Left renal pelvis (tissue), 4 donors: ENCODE measurements around the gene GSTT2. TPM values are rescaled to one million over a fixed set of nuclear protein-coding genes. Genes with fewer than 3 reads are reported as not detected.
"Not testable (repeated sequence)": the region's sequence is repeated elsewhere in the genome, so short reads cannot be mapped to it uniquely, and the experiment has no call there.

Source experiments
- DNase-seq, 4 donors: peaks; one replicate each; pipeline ENCODE4 v3.0.0-alpha.2; 2013; ENCODE audit warnings: low read depth in 4 of 4, low spot score in 3 of 4
- polyA plus RNA-seq, 4 donors: library from polyadenylated mRNA; unstranded; fragments of 120-200 nt; gene quantifications; one replicate each; pipeline ENCODE4 v1.2.1, GENCODE V29; 2013; ENCODE audit not compliant: insufficient read length in 4 of 4

GSTT2 gene
- polyA plus RNA-seq, result 1 to 10 TPM in 2 of 4 donors, under 1 TPM in 1, not detected in 1; 0.39 to 3.2 (median 1.2) TPM

DNA sequence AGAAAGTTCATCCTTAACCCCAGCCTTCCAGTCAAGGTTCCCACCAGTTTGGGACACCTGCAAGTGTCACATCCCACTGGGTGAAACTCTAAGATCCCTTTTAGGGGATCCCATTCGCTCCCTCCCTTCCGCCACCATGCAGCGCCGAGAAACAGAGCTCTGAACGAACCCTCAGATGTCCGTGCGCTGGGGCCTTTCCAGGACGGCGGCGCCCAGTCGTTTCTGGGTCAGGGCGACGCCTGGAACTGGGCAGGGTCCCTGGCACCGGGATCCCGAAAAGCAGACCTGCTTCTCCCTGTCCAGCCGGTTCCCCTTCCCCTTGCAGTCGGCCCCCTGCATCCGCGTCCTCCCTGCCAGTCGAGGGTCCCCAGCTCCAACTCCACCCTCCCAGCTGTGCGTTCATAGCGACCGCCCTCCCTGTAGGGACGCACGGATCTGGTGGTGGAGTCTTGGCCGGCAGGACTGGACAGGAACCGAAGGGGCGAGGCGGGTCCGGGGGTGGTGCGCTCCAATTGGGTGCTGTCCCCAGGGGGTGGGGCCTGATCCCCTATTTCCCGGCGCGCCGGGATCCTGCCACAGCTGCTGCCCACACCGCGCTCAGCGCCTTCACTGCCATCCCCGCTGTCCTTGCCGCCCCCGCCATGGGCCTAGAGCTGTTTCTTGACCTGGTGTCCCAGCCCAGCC is at the start of gene GSTT2:
GSTT2 (plus strand) TSS at position 578 of the 684 bp plus-strand sequence.
- not testable (repeated sequence) for DNase-seq

DNA sequence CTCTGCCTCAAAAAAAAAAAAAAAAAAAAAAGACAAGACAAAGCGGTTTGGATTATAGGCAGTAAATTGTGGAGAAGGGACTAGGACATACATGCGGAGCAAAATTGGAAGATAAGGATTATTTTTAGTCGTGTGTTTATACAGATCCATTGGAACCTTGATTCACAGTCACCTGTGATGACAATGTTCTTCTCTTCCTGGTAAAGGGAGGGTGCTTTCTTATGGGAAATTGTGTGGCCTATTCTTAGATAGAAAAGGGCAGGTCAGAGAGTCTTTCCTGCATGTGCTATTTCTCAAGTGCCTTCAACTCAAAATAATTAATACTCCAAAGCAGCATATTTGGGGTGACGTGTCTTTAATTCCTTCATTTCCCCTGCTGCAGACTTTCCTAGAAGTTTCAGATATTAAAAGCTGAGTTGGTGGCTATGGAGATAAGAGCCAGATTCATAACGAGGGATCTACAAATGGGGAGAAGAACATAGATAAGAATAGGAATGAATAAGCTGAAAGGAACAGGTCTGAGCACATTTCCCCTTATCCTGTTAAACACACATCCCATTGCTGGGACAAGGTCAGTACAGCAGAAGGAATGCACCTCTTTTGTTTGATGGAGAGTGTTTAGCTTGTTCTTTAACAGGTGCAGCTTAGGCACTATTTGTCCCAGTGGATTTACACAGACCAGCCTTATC is 41.5 kb upstream of the GSTT2 start:
- no peak for DNase-seq

DNA sequence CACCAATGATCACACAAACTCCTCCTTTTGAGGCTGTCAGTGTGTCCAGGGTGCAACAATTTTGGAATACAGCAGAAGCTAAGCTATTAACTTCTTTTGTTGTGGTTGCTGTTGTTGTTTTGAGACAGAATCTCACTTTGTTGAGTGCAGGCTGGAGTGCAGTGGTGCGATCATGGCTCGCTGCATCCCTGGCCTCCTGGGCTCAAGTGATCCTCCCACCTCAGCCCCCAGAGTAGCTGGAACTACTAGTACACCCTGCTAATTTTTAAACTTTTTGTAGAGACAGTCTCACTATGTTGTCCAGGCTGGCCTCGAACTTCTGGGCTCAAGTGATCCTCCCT is 40.9 kb upstream of the GSTT2 start:
- DNase-seq, result no peak

DNA sequence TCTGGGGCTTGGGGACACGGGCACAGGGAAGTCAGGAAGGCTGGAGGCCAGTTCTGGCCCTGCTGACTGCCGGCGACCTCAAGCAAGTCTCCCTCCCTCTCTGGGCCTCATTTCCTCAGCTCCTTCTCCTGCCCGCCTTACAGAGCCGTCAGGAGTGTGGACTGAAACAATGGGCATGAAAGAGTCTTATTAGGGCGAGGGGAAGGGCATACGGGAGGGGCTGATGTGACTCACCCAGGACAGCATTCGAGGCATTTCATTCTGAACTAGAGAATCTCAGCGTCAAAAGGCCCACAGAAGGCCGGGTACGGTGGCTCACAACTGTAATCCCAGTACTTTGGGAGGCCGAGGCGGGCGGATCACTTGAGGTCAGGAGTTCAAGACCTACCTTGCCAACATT is 39.8 kb upstream of the GSTT2 start:
- not testable (repeated sequence) for DNase-seq

DNA sequence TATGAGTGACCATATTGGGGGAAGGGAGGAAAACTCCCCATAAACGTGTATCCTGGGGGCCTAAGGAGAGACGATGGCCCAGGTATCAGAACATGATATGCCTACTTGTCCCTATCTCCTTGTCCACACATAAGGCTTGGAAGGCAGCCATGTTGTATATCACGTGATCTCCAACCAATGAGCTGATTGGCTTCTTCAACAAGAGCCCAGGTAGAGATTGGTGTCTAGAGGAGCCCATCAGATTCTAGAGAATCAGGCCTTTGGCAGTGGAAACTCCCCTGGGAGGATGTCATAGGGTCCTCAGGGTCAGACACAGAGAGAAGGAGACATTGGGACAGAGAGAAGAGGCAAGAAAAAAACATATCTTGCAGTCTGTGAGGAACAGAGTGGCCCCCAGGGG is 32.5 kb upstream of the GSTT2 start:
- not testable (repeated sequence) for DNase-seq

DNA sequence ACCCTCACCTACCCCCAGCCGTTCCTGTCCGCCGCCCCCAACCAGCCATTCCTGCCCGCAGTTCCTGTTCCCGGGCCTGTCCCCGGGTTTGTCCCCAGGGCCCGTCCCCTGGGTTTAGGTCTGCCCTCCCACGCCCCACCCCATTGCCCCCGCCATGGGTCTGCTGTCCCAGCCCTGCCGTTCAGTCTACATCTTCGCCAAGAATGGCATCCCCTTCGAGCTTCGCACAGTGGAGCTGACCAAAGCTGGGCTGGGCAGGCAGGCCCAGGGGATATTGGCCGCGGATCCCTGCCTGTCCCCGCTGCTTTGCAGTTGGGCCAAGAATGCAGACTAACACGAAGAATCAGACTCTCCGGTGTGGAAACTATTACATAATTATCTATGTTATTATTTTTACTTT is 30.2 kb upstream of the GSTT2 start:
- not testable (repeated sequence) for DNase-seq

DNA sequence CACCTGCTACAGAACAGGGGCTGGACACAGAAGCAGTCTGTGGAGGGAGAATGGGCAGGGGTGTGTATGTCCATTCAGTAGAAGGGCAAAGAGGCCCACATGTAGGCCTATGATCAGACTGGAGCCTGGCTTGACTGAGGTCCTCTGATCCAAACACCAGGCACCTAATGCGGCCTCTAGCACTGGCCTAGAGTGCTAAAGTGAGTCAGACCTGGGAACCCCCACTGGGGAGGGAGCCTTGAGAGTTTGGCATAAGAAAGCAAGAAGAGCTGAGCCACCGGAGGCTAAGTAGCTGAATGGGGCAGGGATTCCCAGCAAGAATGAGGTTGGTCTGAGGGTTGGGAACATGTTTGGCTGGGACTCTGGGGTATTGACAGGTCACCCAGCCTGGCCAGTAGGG is 28.6 kb upstream of the GSTT2 start:
- DNase-seq, result not testable (repeated sequence)

DNA sequence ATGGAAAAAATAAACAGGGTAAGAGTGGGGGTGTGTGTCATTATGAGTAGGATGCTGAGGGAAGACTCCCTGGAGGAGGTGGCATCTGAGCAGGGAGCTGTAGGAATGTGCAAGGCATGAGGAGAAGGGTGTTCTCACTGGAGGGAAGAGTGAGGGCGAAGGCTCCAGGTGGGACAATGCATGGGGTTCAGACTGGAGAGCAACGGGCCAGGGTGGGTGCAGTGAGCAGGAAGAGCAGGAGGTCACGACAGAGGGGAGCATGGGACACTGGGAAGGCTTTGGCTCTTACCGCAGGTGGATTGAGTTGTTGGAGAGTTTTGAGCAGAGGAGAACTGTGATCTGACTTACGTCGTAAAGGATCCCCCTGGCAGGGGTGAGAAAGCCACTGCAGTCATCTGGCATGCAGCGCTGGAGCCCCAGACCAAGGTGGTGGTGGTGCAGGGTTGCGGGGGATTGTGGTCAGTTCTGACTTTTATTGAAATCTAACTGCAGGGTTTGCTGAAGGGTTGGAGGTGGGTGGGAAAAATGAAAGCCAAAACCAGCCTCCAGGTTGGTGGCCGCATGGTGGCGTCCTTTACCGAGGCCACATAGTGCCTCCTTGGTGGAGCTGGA is 27.0 kb upstream of the GSTT2 start:
- not testable (repeated sequence) for DNase-seq

DNA sequence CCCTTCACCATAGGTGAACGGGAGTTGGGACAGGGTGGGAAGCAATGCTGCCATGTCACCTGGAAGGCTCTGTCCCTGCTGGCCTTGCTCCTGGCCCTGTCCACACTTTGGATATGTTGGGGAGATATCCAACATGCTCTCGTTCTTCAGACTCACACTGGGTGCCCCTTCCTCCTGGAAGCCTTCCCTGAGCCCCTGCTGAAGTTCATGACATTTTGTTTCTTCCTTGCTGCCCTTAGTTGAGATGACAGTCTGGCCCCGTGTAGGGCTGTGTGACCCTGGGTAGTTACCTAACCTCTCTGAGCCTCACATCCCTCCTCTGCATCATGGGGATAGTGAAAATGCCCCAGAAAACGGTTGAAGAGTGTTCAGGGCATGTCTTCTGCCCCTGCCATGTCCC is 26.4 kb upstream of the GSTT2 start:
- DNase-seq, result not testable (repeated sequence)

DNA sequence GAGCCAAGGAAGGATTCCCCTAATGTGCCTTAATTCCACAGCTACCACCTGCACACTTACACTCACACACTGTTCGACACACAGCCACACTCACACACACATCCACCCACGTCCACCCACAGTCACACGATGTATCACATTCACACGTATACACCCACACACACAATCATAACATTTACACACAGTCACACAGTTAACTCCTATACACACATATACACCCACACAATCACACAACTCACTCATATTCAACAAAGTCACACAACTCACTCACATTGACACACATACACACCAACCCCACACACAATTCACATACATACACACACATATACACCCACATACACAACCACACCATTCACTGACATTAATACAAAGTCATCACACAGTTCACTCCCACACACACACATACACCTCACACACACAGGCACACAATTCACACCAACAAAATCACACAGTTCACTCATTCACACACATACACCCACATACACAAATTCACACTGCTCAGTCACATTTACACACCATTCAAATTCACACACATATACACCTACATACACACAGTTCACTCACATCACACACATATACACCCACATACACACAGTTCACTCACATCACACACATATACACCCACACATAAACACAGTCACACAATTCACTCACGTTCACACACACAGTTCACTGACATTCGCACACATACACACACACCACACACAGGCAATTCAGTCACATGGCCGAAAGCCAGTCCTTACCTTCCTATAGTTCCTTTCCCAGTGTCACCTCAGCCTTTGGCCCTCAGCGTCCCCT is 25.5 kb upstream of the GSTT2 start:
- DNase-seq, result not testable (repeated sequence)

DNA sequence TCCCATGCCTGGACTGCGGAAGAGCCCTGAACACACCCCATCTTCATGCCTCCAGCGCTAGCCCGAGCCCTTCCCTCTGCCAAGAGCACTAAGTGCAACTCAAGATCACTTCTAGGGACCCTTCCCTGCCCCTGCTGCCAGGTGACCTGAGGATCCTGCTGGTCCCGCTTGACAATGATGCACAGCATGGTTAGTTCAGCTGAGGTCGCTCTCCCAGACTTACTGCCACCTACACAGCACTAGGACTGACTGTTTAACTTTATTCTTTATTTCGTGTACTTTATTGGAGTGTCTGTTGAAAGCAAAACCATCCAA is 25.0 kb upstream of the GSTT2 start:
- DNase-seq, result not testable (repeated sequence)

DNA sequence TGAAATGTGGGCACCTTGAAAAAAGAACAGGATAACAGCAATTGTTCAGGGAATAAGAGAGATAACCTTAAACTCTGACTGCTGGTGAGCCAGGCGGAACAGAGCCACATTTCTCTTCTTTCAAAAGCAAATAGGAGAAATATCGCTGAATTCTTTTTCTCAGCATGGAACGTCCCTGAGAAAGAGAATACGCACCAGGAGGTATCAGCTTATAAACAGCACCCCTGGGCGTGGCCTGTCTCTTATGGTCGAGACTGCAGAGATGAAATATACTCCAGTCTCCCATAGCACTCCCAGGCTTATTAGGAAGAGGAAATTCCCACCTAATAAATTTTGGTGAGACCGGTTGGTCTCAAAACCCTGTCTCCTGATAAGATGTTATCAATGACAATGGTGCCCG is 24.0 kb upstream of the GSTT2 start:
- not testable (repeated sequence) for DNase-seq

DNA sequence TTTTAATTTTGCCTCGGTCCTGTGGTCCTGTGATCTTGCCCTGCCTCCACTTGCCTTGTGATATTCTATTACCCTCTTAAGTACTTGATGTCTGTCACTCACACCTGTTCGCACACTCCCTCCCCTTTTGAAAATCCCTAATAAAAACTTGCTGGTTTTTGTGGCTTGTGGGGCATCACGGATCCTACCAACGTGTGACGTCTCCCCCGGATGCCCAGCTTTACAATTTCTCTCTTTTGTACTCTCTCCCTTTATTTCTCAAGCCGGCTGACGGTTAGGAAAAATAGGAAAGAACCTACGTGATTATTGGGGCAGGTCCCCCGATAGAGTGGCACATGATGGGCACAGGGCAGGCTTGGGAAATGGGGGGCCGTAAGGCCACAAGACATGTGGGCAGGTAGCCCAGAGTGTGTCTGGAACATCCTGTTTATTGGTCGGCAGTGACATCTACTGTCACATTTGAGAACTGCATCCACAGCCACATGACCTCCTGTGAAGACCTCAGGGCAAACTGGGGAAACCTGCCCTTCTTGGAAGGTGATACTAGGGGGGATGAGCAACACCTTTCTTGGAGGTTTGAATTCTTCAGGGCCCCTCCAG is 23.5 kb upstream of the GSTT2 start:
- peak; percentile 31 to 57 (median 52) for DNase-seq

DNA sequence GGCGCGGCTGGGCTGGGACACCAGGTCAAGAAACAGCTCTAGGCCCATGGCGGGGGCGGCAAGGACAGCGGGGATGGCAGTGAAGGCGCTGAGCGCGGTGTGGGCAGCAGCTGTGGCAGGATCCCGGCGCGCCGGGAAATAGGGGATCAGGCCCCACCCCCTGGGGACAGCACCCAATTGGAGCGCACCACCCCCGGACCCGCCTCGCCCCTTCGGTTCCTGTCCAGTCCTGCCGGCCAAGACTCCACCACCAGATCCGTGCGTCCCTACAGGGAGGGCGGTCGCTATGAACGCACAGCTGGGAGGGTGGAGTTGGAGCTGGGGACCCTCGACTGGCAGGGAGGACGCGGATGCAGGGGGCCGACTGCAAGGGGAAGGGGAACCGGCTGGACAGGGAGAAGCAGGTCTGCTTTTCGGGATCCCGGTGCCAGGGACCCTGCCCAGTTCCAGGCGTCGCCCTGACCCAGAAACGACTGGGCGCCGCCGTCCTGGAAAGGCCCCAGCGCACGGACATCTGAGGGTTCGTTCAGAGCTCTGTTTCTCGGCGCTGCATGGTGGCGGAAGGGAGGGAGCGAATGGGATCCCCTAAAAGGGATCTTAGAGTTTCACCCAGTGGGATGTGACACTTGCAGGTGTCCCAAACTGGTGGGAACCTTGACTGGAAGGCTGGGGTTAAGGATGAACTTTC is 18.7 kb upstream of the GSTT2 start, which contains the start of gene GSTT2B:
GSTT2B (minus strand) TSS at position 112 of the 688 bp plus-strand sequence; CDS start at position 48, 64 bp downstream.
- not testable (repeated sequence) for DNase-seq

DNA sequence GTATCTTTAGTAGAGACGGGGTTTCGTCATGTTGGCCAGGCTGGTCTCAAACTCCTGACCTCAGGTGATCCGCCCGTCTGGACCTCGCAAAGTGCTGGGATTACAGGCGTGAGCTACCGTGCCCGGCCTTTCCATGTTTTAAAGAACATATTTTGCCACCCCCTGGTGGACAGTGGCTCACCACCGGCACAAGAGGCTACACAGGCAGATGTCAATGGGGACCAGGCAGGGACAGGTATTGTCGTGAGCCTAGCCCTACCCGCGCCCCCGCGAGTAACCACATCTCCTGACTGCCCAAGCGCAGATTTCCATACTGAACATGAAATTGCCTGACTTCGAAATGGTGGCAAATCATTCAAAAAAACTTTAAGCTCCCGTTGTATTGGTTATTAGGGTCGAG is 13.8 kb upstream of the GSTT2 start:
- not testable (repeated sequence) for DNase-seq

DNA sequence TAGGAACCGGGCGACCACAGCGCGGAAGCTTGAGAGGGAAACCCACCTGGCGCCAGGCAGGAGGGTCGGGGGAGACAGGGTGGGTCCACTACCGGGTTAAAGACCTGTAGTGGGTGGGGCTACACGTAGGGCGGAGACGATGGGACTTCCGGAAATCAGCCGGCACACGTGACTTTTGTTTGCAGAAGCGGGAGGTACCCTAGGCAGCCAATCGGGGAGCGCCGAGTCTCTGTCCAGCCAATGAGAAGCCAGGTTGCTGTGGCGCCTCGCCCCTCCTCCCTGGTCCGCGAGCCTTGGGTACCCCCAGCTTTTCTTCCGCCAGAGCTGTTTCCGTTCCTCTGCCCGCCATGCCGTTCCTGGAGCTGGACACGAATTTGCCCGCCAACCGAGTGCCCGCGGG is 13.4 kb upstream of the GSTT2 start, which contains the start of gene DDTL:
DDTL (plus strand) TSS at position 321 of the 400 bp plus-strand sequence; CDS start at position 348, 27 bp downstream.
- not testable (repeated sequence) for DNase-seq

DNA sequence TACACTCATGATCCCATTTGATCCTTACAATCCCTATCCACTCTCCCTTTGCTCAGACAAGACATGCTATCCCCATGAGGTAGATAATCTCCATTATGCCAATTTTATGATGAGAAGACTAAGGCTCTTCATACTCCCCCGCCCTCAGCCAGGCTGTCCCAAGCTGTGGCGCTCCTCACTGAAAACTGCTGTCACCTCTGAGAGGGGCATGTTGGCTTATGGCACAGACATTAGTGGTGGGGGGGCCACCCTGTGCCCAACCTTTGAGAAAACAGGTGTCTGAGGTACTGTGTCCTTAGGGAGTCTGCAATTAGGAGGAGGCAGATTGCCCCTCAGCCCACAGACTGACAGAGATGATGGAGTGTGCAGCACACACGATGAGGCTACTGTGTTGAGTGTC is 10.9 kb upstream of the GSTT2 start:
- DNase-seq, result no peak

DNA sequence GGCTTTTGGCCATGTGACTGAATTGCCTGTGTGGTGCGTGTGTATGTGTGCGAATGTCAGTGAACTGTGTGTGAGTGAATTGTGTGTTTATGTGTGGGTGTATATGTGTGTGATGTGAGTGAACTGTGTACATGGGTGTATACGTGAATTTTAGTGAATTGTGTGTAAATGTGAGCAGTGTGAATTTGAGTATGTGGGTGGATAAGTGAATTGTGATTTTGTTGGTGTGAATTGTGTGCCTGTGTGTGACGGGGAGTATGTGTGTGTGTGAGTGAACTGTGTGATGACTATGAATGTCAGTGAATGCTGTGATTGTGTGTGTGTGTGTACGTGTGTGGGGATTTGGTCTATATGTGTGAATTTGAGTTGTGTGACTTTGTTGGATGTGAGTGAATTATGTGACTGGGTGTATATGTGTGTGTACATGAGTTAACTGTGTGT is 9.7 kb upstream of the GSTT2 start:
- no peak for DNase-seq

DNA sequence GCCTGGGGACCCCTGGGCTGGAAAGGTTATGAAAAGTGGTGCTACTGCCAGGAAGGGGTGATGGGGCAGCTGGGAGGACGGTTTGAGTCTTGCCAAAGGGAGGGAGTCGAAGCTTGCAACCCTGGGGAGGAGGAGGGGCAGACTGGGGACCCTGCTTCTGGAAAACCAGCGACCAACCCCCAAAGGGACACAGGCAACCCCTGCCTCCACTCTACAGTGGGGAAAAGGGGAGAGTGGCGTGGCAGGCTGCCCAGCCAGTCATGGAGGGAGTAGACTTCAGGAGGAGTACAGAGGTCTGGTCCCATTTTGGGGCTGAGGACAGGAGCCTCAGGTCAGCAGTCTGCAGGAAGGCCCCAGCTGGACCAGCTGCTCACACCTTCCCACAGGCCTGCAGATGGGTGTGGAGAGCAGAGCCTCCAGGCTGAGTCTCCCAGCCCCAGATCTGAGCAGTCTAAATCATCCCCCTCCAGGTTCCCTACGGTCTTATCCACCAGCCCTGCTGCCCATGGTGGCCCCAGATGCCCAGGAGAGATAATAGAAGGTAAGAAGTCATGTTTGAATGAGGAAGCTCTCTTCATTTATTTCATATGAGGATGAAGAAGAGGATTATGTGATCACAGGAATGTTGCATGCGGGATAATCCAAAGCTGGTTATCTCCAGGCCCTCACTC is 9.0 kb upstream of the GSTT2 start:
- no peak for DNase-seq
